Measurements from ENCODE around the gene CPEB4. TPM values are rescaled to one million over a fixed set of nuclear protein-coding genes. Genes with fewer than 3 reads are reported as not detected.

The CPEB4 gene
- total RNA-seq, 2 donors from 2014 or later, result 54.7 to 65.6 TPM

GRCh38 chr5:173888473-173889131 is 453 bp downstream of the CPEB4 start:
- TF ChIP-seq CTCF (IDR thresholded peaks at IDR 0.05), result no peak
- H3K4me1 ChIP-seq (ENCODE audit: control insufficient read depth in 1 of 2, low read depth in 2 of 2), result peaks cover 5 to 23% of the 10 kb centered on the region in 2 donors
- no peaks in the 10 kb centered on the region for H3K27me3 ChIP-seq (replicated peaks; ENCODE audit: insufficient read depth)
- DNase-seq (ENCODE audit: low spot score) (no peak), ATAC-seq (ENCODE audit: insufficient number of reproducible peaks, low FRiP score, low read depth) (no peak)
- no peaks in the 10 kb centered on the region for H3K9me3 ChIP-seq
- H3K36me3 ChIP-seq, result no peaks in the 10 kb centered on the region
- peak overlapping the region; percentile 77 to 86 for H3K27ac ChIP-seq
- H3K4me3 ChIP-seq, result peak overlapping the region; percentile 83

DNA sequence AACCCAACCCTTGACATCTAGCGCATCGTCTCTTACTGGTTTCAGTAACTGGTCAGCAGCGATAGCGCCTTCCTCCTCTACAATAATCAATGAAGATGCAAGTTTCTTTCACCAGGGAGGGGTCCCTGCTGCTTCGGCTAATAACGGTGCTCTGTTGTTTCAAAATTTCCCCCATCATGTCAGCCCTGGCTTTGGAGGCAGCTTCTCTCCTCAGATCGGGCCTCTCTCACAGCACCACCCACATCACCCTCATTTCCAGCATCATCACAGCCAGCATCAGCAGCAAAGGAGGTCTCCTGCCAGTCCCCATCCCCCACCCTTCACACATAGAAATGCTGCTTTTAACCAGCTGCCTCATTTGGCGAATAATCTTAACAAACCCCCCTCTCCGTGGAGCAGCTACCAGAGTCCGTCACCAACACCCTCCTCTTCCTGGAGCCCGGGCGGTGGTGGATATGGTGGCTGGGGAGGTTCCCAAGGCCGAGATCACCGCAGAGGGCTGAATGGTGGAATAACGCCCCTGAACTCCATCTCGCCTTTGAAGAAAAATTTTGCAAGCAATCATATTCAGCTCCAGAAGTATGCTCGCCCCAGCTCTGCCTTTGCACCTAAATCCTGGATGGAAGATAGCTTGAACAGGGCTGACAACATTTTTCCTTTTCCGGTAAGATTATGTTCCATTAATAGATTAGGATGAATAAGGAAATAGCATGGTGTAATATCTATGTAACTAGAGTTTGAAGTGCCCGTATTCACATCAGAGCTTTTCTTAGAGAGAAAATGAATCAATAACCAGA is 2.2 kb downstream of the CPEB4 start:
- Histone ChIP-seq H3K4me3 (peak overlapping the region; percentile 83), H3K27ac (peak overlapping the region; percentile 77 to 86), H3K27me3 (replicated peaks; ENCODE audit: insufficient read depth) (no peaks in the 10 kb centered on the region), H3K36me3 (no peaks in the 10 kb centered on the region), H3K4me1 (ENCODE audit: control insufficient read depth in 1 of 2, low read depth in 2 of 2) (peaks cover 21 to 41% of the 10 kb centered on the region in 2 donors), H3K9me3 (no peaks in the 10 kb centered on the region)
- ATAC-seq (ENCODE audit: insufficient number of reproducible peaks, low FRiP score, low read depth) (no peak), DNase-seq (ENCODE audit: low spot score) (no peak)
- TF ChIP-seq CTCF (IDR thresholded peaks at IDR 0.05), result no peak

- ATAC-seq (ENCODE audit: insufficient number of reproducible peaks, low FRiP score, low read depth) (no peak), DNase-seq (ENCODE audit: low spot score) (no peak)
- peaks cover 23 to 52% of the 10 kb centered on the region in 2 donors for H3K4me1 ChIP-seq (ENCODE audit: control insufficient read depth in 1 of 2, low read depth in 2 of 2)
- H3K4me3 ChIP-seq, result peak overlapping the region; percentile 83
- H3K9me3 ChIP-seq, result no peaks in the 10 kb centered on the region
- TF ChIP-seq CTCF (IDR thresholded peaks at IDR 0.05), result no peak
- H3K36me3 ChIP-seq, result no peaks in the 10 kb centered on the region
- H3K27ac ChIP-seq, result peak overlapping the region in 1 of 2 donors; percentile 23
- no peaks in the 10 kb centered on the region for H3K27me3 ChIP-seq (replicated peaks; ENCODE audit: insufficient read depth)
Measured at GRCh38 chr5:173891308-173892116, 3.4 kb downstream of the CPEB4 start.

DNA sequence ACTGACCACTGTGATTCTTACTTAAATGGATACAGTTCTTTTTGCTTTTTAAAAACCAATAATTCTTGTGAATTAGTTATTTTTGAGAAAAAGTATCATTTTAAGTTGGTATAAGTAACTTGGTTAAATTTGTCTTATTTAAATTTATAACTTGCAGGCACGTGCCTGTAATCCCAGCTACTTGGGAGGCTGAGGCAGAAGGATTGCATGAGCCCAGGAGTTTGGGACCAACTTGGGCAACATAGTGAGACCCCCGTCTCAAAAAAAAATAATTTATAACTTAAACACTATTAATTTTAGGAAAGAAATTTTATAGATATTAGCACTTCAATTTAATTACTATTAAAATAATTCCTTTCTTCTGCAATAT is 5.0 kb downstream of the CPEB4 start:
- Histone ChIP-seq H3K4me1 (ENCODE audit: control insufficient read depth in 1 of 2, low read depth in 2 of 2) (peaks cover 32 to 55% of the 10 kb centered on the region in 2 donors), H3K27me3 (replicated peaks; ENCODE audit: insufficient read depth) (no peaks in the 10 kb centered on the region), H3K4me3 (peak overlapping the region; percentile 83), H3K9me3 (no peaks in the 10 kb centered on the region), H3K36me3 (no peaks in the 10 kb centered on the region), H3K27ac (no peak overlapping the region)
- DNase-seq (ENCODE audit: low spot score), result no peak
- ATAC-seq (ENCODE audit: insufficient number of reproducible peaks, low FRiP score, low read depth), result no peak
- TF ChIP-seq CTCF (IDR thresholded peaks at IDR 0.05), result no peak
